RWPE2 (cell line): ENCODE measurements around the gene PGRMC1.

Experiments
- ATAC-seq: fragments of 200-7000 bp; cut with Tn5 transposase; 3 replicates; pipeline ENCODE4 v1.9.1; 2021; ENCODE audit warnings: low read depth
- DNase-seq: peaks from one replicate; pipeline ENCODE4 v3.0.0-alpha.2; 2020; ENCODE audit warnings: low spot score
- H3K27ac ChIP-seq: fragments of 450-650 bp; 2 replicates; pipeline ENCODE4 v1.5.1; 2017; ENCODE audit warnings: mild to moderate bottlenecking; ENCODE audit not compliant: poor library complexity, severe bottlenecking
- H3K27me3 ChIP-seq: fragments of 250-450 bp; sonication (Bioruptor Pico); 2 replicates; pipeline ENCODE4 v1.5.1; 2021; ENCODE audit warnings: mild to moderate bottlenecking, moderate library complexity; ENCODE audit not compliant: insufficient read depth, poor library complexity, severe bottlenecking
- H3K36me3 ChIP-seq: fragments of 250-450 bp; sonication (Bioruptor Pico); 2 replicates; pipeline ENCODE4 v1.5.1; 2020; ENCODE audit warnings: low read depth, mild to moderate bottlenecking, moderate library complexity
- H3K4me1 ChIP-seq: fragments of 250-450 bp; sonication (Bioruptor Pico); 2 replicates; pipeline ENCODE4 v1.5.1; 2021; ENCODE audit warnings: mild to moderate bottlenecking, moderate library complexity; ENCODE audit not compliant: insufficient read depth, poor library complexity, severe bottlenecking
- H3K4me3 ChIP-seq: fragments of 250-450 bp; sonication (Bioruptor Pico); 2 replicates; pipeline ENCODE4 v1.5.1; 2021; ENCODE audit warnings: mild to moderate bottlenecking, moderate library complexity; ENCODE audit not compliant: severe bottlenecking
- H3K9me3 ChIP-seq: fragments of 250-450 bp; sonication (Bioruptor Pico); 2 replicates; pipeline ENCODE4 v1.5.1; 2021; ENCODE audit warnings: mild to moderate bottlenecking, moderate library complexity; ENCODE audit not compliant: severe bottlenecking
- CTCF ChIP-seq: fragments of 450-650 bp; IDR thresholded peaks from one replicate; pipeline ENCODE4 v1.5.1; 2017; ENCODE audit warnings: mild to moderate bottlenecking, moderate library complexity; ENCODE audit not compliant: poor library complexity, severe bottlenecking

PGRMC1 gene

GRCh38 chrX:119235872-119236622 lies at the start of gene PGRMC1:
TSS of gene PGRMC1 (plus strand) at chrX:119236285. CDS start at chrX:119236364, 79 bp downstream.
- DNase-seq (peak; percentile 69), ATAC-seq (peak; percentile 85)
- Histone ChIP-seq H3K4me1 (no peaks in the 10 kb centered on the region), H3K4me3 (peak within 1 kb of the TSS; percentile 73), H3K9me3 (no peaks in the 10 kb centered on the region), H3K27ac (peak within 1 kb of the TSS; percentile 54), H3K27me3 (no peaks in the 10 kb centered on the region), H3K36me3 (peaks cover 14% of the 10 kb centered on the region; the same call in 1 of the 2 replicates)
- TF ChIP-seq CTCF, result no peak

GRCh38 chrX:119186763-119187162 lies 49.3 kb upstream of the PGRMC1 start:
- DNase-seq, result no peak
- no peak for TF ChIP-seq CTCF
- Histone ChIP-seq H3K27me3 (no peaks in the 10 kb centered on the region), H3K4me3 (no peak overlapping the region), H3K27ac (no peak overlapping the region), H3K36me3 (no peaks in the 10 kb centered on the region), H3K9me3 (no peaks in the 10 kb centered on the region), H3K4me1 (no peaks in the 10 kb centered on the region)
- no peak for ATAC-seq

- H3K36me3 ChIP-seq, result no peaks in the 10 kb centered on the region
- TF ChIP-seq CTCF, result no peak
- no peak for DNase-seq
These were observed 48.8 kb upstream of the PGRMC1 start for GRCh38 chrX:119187298-119187697.

GRCh38 chrX:119189115-119189514 lies 47.0 kb upstream of the PGRMC1 start:
- no peaks in the 10 kb centered on the region for H3K9me3 ChIP-seq
- no peak for ATAC-seq
- no peaks in the 10 kb centered on the region for H3K36me3 ChIP-seq
- H3K4me3 ChIP-seq, result no peak overlapping the region
- no peak for DNase-seq
- H3K4me1 ChIP-seq, result no peaks in the 10 kb centered on the region
- H3K27ac ChIP-seq, result no peak overlapping the region
- no peaks in the 10 kb centered on the region for H3K27me3 ChIP-seq
- no peak for TF ChIP-seq CTCF

More at GRCh38 chrX:119187298-119187697, 48.8 kb upstream of the PGRMC1 start:
- no peak overlapping the region for H3K4me3 ChIP-seq
- no peaks in the 10 kb centered on the region for H3K9me3 ChIP-seq
- no peaks in the 10 kb centered on the region for H3K27me3 ChIP-seq
- H3K4me1 ChIP-seq, result no peaks in the 10 kb centered on the region
- no peak overlapping the region for H3K27ac ChIP-seq
- ATAC-seq, result no peak

GRCh38 chrX:119189595-119189994 lies 46.5 kb upstream of the PGRMC1 start:
- DNase-seq (no peak), ATAC-seq (no peak)
- H3K4me3 ChIP-seq, result no peak overlapping the region
- no peak for TF ChIP-seq CTCF
- H3K36me3 ChIP-seq, result no peaks in the 10 kb centered on the region
- H3K27ac ChIP-seq, result no peak overlapping the region
- no peaks in the 10 kb centered on the region for H3K27me3 ChIP-seq
- no peaks in the 10 kb centered on the region for H3K9me3 ChIP-seq
- H3K4me1 ChIP-seq, result no peaks in the 10 kb centered on the region
